Duodenal mucosa (tissue), 2 donors: Measurements from ENCODE around the gene ESPL1.
A peak's percentile ranks its signal among the peaks of the same experiment; 100 is the strongest.

Experiments used
- H3K27ac ChIP-seq: one replicate; pipeline ENCODE4 v1.7.0; 2013; ENCODE audit warnings: low read depth, low read length
- H3K27me3 ChIP-seq, 2 donors: one replicate each; pipeline ENCODE4 v1.7.0; 2013; ENCODE audit warnings: low read length in 2 of 2, control low read depth in 1 of 2; ENCODE audit not compliant: insufficient read depth in 2 of 2, control insufficient read depth in 1 of 2
- H3K36me3 ChIP-seq, 2 donors: one replicate each; pipeline ENCODE4 v1.7.0; 2013; ENCODE audit warnings: low read length in 2 of 2, control low read depth in 1 of 2; ENCODE audit not compliant: insufficient read depth in 2 of 2, control insufficient read depth in 1 of 2
- H3K4me1 ChIP-seq, 2 donors: one replicate each; pipeline ENCODE4 v1.7.0; 2013; ENCODE audit warnings: low read length in 2 of 2, control low read depth in 1 of 2; ENCODE audit not compliant: insufficient read depth in 2 of 2, control insufficient read depth in 1 of 2
- H3K4me3 ChIP-seq, 2 donors: one replicate each; pipeline ENCODE4 v1.7.0; 2013; ENCODE audit warnings: low read length in 2 of 2, low read depth in 1 of 2
- H3K9ac ChIP-seq, 2 donors: one replicate each; pipeline ENCODE4 v1.7.0; 2013; ENCODE audit warnings: low read length in 2 of 2, low read depth in 1 of 2
- H3K9me3 ChIP-seq, 2 donors: one replicate each; pipeline ENCODE4 v1.7.0; 2013; ENCODE audit warnings: low read length in 2 of 2, control low read depth in 1 of 2; ENCODE audit not compliant: control insufficient read depth in 1 of 2

The ESPL1 gene

DNA sequence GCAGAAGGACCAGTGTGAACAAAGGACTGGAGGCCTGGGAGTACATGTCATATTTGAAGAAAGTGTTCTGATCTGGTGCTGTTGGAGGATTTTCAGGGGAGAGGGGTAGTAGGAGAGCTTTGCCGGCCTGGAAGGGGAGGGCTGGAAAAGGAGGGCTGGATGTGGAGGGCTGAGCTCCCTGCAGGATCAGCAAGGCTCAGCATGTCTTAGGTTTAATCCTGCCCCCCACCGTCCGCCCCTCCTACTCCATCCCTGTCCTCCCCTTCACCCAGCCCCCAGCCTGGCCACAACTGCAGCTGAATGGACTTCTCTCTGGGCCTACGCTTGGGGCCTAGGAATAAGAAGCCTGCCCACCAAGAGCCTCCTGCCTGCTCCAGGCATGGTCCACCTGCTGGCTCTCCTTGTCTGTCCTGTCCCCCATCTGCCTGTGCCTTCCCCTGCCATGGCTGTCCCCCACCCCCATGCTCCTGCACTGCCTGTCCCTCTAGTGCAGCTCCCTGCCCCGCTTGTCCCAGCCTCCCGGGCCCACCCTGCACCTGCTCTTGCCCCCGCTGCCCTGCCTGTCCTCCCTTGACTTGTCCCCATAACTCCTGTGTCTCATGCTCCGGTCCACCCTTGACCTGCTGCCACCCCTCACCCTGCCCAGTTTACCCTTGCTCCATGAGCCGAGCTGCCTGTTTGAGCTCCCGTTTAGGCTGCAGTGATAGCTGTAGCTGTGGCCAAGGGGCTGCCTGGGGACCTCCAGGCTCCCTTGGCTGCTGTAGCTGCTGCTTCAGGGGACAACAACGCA, 26.3 kb upstream of the ESPL1 start:
- Histone ChIP-seq H3K9ac (no peak overlapping the region), H3K27ac (no peak overlapping the region), H3K9me3 (no peaks in the 10 kb centered on the region), H3K4me3 (no peak overlapping the region), H3K4me1 (no peaks in the 10 kb centered on the region), H3K27me3 (peaks cover 4 to 9% of the 10 kb centered on the region in 2 donors), H3K36me3 (no peaks in the 10 kb centered on the region)

DNA sequence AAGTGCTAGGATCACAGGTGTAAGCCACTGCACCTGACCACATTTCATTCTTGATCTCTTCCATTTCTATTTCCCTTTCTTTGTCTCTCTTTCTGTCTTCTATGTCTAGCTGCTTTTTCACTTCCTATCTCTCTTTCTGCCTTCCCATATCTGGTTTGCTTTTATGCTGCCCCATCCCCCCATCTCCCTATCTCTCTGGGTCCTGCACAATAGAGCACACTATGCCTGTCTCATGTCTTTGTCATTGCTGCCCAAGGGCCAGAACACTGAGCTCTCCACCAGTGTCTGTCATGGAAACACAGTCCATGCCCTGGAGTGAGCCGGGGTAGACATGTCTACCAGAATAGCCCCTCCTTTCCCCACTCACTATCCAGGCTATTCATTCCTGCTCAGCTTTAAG, 23.8 kb upstream of the ESPL1 start:
- no peak overlapping the region for H3K9ac ChIP-seq
- H3K36me3 ChIP-seq = no peaks in the 10 kb centered on the region
- H3K4me3 ChIP-seq = no peak overlapping the region
- H3K9me3 ChIP-seq = no peaks in the 10 kb centered on the region
- peaks cover 0 to 9% of the 10 kb centered on the region in 2 donors for H3K27me3 ChIP-seq
- no peaks in the 10 kb centered on the region for H3K4me1 ChIP-seq
- no peak overlapping the region for H3K27ac ChIP-seq

GRCh38 chr12:53245286-53245685, 22.8 kb upstream of the ESPL1 start:
- Histone ChIP-seq H3K27ac (no peak overlapping the region), H3K9ac (no peak overlapping the region), H3K9me3 (no peaks in the 10 kb centered on the region), H3K4me3 (no peak overlapping the region), H3K4me1 (no peaks in the 10 kb centered on the region), H3K36me3 (no peaks in the 10 kb centered on the region), H3K27me3 (peaks cover 0 to 9% of the 10 kb centered on the region in 2 donors)

- Histone ChIP-seq H3K9ac (peak overlapping the region; percentile 87 to 96), H3K27ac (peak overlapping the region; percentile 77), H3K36me3 (peaks cover 10 to 16% of the 10 kb centered on the region in 2 donors), H3K4me1 (peaks cover 19% of the 10 kb centered on the region in 2 donors), H3K27me3 (no peaks in the 10 kb centered on the region), H3K4me3 (peak overlapping the region; percentile 74 to 82), H3K9me3 (no peaks in the 10 kb centered on the region)
Measured at GRCh38 chr12:53251477-53252348, 16.4 kb upstream of the ESPL1 start.

DNA sequence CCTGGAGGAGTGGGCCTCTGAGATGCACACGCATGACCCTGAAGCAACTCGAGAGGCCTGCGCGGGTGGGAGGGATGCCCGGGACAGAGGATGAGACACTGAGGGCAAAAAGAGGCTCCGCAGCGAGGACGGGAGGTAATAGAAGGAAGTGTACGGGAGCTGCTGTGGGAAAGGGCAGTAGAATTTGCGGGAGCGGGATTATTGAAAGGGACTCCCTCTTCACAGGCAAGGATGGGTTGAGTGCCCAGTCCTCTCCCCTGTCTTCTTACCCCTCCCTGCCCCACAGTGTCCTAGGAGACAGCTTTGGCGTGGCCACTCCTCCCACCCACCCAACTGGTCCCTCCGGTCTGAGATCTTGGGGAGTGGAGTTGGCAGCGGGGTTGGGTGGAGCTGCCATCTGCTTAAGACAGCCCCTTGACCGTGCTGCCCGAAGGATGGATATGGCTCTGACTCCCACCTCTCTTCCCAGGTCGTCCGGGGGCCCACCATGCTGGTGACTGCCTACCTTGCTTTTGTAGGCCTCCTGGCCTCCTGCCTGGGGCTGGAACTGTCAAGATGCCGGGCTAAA, 15.7 kb upstream of the ESPL1 start:
- H3K36me3 ChIP-seq = peaks cover 10 to 16% of the 10 kb centered on the region in 2 donors
- no peaks in the 10 kb centered on the region for H3K27me3 ChIP-seq
- peak overlapping the region; percentile 74 to 82 for H3K4me3 ChIP-seq
- H3K27ac ChIP-seq = peak overlapping the region; percentile 77
- H3K9ac ChIP-seq = peak overlapping the region; percentile 87 to 96
- H3K4me1 ChIP-seq = peaks cover 19% of the 10 kb centered on the region in 2 donors
- H3K9me3 ChIP-seq = no peaks in the 10 kb centered on the region

DNA sequence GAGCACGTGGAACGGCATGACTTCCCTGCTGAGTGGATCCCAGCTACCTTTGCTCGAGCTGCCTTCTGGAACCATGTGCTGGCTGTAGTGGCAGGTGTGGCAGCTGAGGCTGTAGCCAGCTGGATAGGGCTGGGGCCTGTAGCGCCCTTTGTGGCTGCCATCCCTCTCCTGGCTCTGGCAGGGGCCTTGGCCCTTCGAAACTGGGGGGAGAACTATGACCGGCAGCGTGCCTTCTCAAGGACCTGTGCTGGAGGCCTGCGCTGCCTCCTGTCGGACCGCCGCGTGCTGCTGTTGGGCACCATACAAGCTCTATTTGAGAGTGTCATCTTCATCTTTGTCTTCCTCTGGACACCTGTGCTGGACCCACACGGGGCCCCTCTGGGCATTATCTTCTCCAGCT, 14.8 kb upstream of the ESPL1 start:
- H3K4me3 ChIP-seq = peak overlapping the region; percentile 74 to 82
- H3K27me3 ChIP-seq = no peaks in the 10 kb centered on the region
- peaks cover 19% of the 10 kb centered on the region in 2 donors for H3K4me1 ChIP-seq
- H3K9me3 ChIP-seq = no peaks in the 10 kb centered on the region
- no peak overlapping the region for H3K27ac ChIP-seq
- H3K36me3 ChIP-seq = peaks cover 10 to 16% of the 10 kb centered on the region in 2 donors
- peak overlapping the region in 1 of 2 donors; percentile 96 for H3K9ac ChIP-seq

- no peaks in the 10 kb centered on the region for H3K9me3 ChIP-seq
- H3K4me3 ChIP-seq = no peak overlapping the region
- no peak overlapping the region for H3K27ac ChIP-seq
- peaks cover 19% of the 10 kb centered on the region in 2 donors for H3K4me1 ChIP-seq
- peaks cover 10 to 16% of the 10 kb centered on the region in 2 donors for H3K36me3 ChIP-seq
- no peaks in the 10 kb centered on the region for H3K27me3 ChIP-seq
- no peak overlapping the region for H3K9ac ChIP-seq
Measured at GRCh38 chr12:53254816-53255545, 13.1 kb upstream of the ESPL1 start.

DNA sequence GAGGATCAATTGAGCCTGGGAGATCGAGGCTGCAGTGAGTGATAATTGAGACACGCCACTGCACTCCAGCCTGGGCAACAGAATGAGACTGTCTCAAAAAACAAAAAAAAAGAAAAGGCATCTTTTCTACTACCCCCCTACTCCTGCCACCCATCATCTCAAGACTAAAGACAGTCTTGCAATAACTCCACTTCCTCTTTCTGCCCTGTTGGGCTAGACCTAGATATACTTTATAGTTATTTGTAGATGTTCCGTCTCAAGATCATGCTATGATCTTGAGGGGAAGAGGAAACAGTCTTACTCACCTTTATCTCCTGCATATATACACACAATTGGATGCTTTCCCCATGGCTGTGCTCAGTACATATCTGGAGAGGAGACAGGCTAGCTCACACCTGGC, 12.1 kb upstream of the ESPL1 start:
- H3K27ac ChIP-seq = no peak overlapping the region
- no peaks in the 10 kb centered on the region for H3K9me3 ChIP-seq
- no peaks in the 10 kb centered on the region for H3K27me3 ChIP-seq
- no peak overlapping the region for H3K4me3 ChIP-seq
- H3K36me3 ChIP-seq = peaks cover 10 to 16% of the 10 kb centered on the region in 2 donors
- H3K4me1 ChIP-seq = peaks cover 18% of the 10 kb centered on the region in 2 donors
- H3K9ac ChIP-seq = no peak overlapping the region

- Histone ChIP-seq H3K4me3 (no peak overlapping the region), H3K27ac (no peak overlapping the region), H3K9ac (no peak overlapping the region), H3K27me3 (no peaks in the 10 kb centered on the region), H3K36me3 (peaks cover 9 to 11% of the 10 kb centered on the region in 2 donors), H3K4me1 (peaks cover 0 to under 1% of the 10 kb centered on the region in 2 donors), H3K9me3 (no peaks in the 10 kb centered on the region)
Measured at GRCh38 chr12:53258541-53259539, 9.3 kb upstream of the ESPL1 start.
